Suprapubic skin (tissue), 4 donors: Measurements from ENCODE around the gene PRCP. TPM values are rescaled to one million over a fixed set of nuclear protein-coding genes. Genes with fewer than 3 reads are reported as not detected.

ENCODE experiments used
- DNase-seq, 2 donors: peaks; one replicate each; pipeline ENCODE4 v3.0.0-alpha.2; 2019; ENCODE audit warnings: low spot score in 2 of 2
- H3K27ac ChIP-seq: fragments of 200-600 bp; sonication (generic); one replicate; pipeline ENCODE4 v1.5.1; 2019
- H3K27me3 ChIP-seq: fragments of 200-600 bp; sonication (generic); one replicate; pipeline ENCODE4 v1.5.1; 2019
- H3K36me3 ChIP-seq: fragments of 200-600 bp; sonication (generic); one replicate; pipeline ENCODE4 v1.5.1; 2019
- H3K4me1 ChIP-seq: fragments of 200-600 bp; sonication (generic); one replicate; pipeline ENCODE4 v1.5.1; 2019
- H3K4me3 ChIP-seq: fragments of 200-600 bp; sonication (generic); one replicate; pipeline ENCODE4 v1.5.1; 2019; ENCODE audit warnings: mild to moderate bottlenecking
- H3K9me3 ChIP-seq: fragments of 200-600 bp; sonication (generic); one replicate; pipeline ENCODE4 v1.5.1; 2019
- CTCF ChIP-seq, 2 donors: fragments of 200-600 bp in 1 of 2; fragments of 450-650 bp in 1 of 2; sonication (generic) in 1 of 2; IDR thresholded peaks; one replicate each; pipeline ENCODE4 v1.5.1; 2016 to 2019; ENCODE audit warnings: antibody characterized with exemption in 2 of 2, mild to moderate bottlenecking in 1 of 2, moderate library complexity in 1 of 2
- EP300 ChIP-seq: sonication (generic); formaldehyde crosslinking; IDR thresholded peaks from one replicate; pipeline ENCODE4 v1.6.1; 2017; ENCODE audit warnings: antibody characterized with exemption
- POLR2A ChIP-seq, 2 donors: fragments of 450-650 bp; IDR thresholded peaks; one replicate each; pipeline ENCODE4 v1.6.1; 2017; ENCODE audit warnings: antibody characterized with exemption in 2 of 2, mild to moderate bottlenecking in 2 of 2, moderate library complexity in 2 of 2
- POLR2AphosphoS5 ChIP-seq, 3 donors: sonication (generic); formaldehyde crosslinking; IDR thresholded peaks; one replicate each; pipeline ENCODE4 v1.6.1; 2017; ENCODE audit warnings: antibody characterized with exemption in 3 of 3
- WGBS: methylation state at CpG from one replicate; pipeline ENCODE4 v1.1.5; 2018; 5-methylcytosine and 5-hydroxymethylcytosine counted together
- total RNA-seq, 4 donors: library from RNA; depleted of rRNA; stranded (reverse); fragments of >200 nt; gene quantifications; one replicate each; pipeline ENCODE4 v1.1.0, GENCODE V29; 2016

The PRCP gene
- total RNA-seq, 4 donors from 2014 or later: 36.0 to 50.9 (median 50.4) TPM

GRCh38 chr11:82873919-82874333 lies 26.3 kb downstream of the PRCP start:
- peaks cover 27% of the 10 kb centered on the region for H3K4me1 ChIP-seq
- no peaks in the 10 kb centered on the region for H3K36me3 ChIP-seq
- no peak overlapping the region for H3K27ac ChIP-seq
- TF ChIP-seq EP300 (no peak), POLR2AphosphoS5 (IDR thresholded peaks at IDR 0.05) (no peak), POLR2A (IDR thresholded peaks at IDR 0.05) (no peak), CTCF (IDR thresholded peaks at IDR 0.05) (no peak)
- H3K9me3 ChIP-seq: no peaks in the 10 kb centered on the region
- H3K27me3 ChIP-seq: no peaks in the 10 kb centered on the region
- WGBS: 69% methylated on average over 5 of the region's 5 CpGs
- no peak for DNase-seq
- H3K4me3 ChIP-seq: no peak overlapping the region

DNA sequence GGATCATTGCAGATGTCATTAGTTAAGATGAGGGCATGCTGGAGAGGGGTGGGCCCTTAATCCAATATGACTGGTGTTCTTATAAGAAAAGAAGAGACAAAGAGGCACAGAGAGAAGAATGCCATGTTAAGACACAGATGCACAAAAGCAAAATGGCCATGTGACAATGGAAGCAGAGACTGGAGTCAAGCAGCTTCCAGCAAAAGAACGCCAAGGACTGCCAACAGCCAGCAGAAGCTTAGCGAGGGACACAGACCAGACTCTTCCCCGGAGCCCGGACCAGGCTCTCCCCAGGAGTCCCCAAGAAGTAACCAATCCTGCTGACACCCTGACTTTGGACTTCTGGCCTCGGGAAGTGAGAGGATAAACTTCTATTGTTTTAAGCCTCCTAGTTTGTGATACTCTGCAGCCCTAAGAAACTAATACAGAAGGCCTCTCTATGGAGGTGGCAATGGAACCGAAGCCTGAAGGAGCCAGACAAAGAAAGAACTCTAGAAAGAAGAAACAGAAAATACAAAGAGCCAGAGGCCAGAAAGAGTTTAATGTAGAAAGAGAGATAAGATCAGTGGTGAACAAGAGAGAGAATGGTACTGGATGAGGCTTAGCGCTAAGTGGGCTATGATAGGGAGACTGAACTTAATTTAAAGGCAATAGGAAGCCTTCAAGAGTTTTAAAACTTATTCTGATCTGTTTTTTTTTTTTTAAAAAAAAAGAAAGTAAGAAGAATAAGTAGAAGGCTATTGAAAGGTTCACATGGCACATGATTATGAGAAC lies 27.7 kb downstream of the PRCP start:
- TF ChIP-seq POLR2AphosphoS5 (IDR thresholded peaks at IDR 0.05) (no peak), POLR2A (IDR thresholded peaks at IDR 0.05) (no peak), CTCF (IDR thresholded peaks at IDR 0.05) (no peak), EP300 (no peak)
- peaks cover 40% of the 10 kb centered on the region for H3K4me1 ChIP-seq
- H3K9me3 ChIP-seq: no peaks in the 10 kb centered on the region
- H3K27ac ChIP-seq: no peak overlapping the region
- H3K4me3 ChIP-seq: no peak overlapping the region
- no peaks in the 10 kb centered on the region for H3K27me3 ChIP-seq
- 93% methylated on average over 7 of the region's 7 CpGs for WGBS
- no peak for DNase-seq
- H3K36me3 ChIP-seq: no peaks in the 10 kb centered on the region

GRCh38 chr11:82871646-82872045 lies 28.6 kb downstream of the PRCP start:
- WGBS: 92% methylated on average over 2 of the region's 2 CpGs
- Histone ChIP-seq H3K36me3 (no peaks in the 10 kb centered on the region), H3K27me3 (no peaks in the 10 kb centered on the region), H3K27ac (no peak overlapping the region), H3K4me1 (peaks cover 45% of the 10 kb centered on the region), H3K9me3 (no peaks in the 10 kb centered on the region), H3K4me3 (no peak overlapping the region)
- TF ChIP-seq POLR2AphosphoS5 (IDR thresholded peaks at IDR 0.05): no peak
- no peak for TF ChIP-seq POLR2A (IDR thresholded peaks at IDR 0.05)
- no peak for DNase-seq

DNA sequence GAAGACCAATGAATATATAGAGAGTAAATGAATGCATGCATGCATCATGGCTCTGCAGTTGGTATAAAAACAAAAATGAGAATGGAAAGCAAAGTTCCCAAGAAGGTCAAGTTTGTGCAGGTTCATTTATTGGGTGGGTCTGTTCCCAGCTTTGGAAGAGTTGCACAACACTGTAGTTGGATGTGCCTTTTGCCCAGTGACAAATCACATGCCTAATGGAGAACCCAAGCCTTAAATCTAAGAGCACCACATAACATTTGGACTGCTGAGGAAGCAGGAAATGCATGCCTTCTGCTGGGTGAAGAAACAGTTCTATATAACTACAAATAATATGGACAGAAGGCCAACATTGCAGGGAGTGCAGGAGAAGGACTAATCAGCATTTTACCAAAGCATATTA lies 30.6 kb downstream of the PRCP start:
- H3K27me3 ChIP-seq: no peaks in the 10 kb centered on the region
- H3K9me3 ChIP-seq: no peaks in the 10 kb centered on the region
- TF ChIP-seq EP300 (no peak), POLR2AphosphoS5 (IDR thresholded peaks at IDR 0.05) (no peak), CTCF (IDR thresholded peaks at IDR 0.05) (no peak), POLR2A (IDR thresholded peaks at IDR 0.05) (no peak)
- no peaks in the 10 kb centered on the region for H3K36me3 ChIP-seq
- no peak for DNase-seq
- H3K27ac ChIP-seq: peak overlapping the region; percentile 60
- H3K4me1 ChIP-seq: peaks cover 45% of the 10 kb centered on the region
- H3K4me3 ChIP-seq: no peak overlapping the region

- no peak overlapping the region for H3K4me3 ChIP-seq
Observed at GRCh38 chr11:82867495-82868082, 32.6 kb downstream of the PRCP start.

More at GRCh38 chr11:82867495-82868082, 32.6 kb downstream of the PRCP start:
- H3K4me1 ChIP-seq: peaks cover 47% of the 10 kb centered on the region
- 9% methylated on average over 10 of the region's 10 CpGs for WGBS
- H3K27ac ChIP-seq: no peak overlapping the region
- peak; percentile 81 to 90 for DNase-seq
- no peaks in the 10 kb centered on the region for H3K27me3 ChIP-seq
- no peaks in the 10 kb centered on the region for H3K9me3 ChIP-seq
- TF ChIP-seq POLR2A (IDR thresholded peaks at IDR 0.05) (no peak), CTCF (IDR thresholded peaks at IDR 0.05) (peak; percentile 57 to 58)
- H3K36me3 ChIP-seq: no peaks in the 10 kb centered on the region
